ENCODE measurements around the gene HARS1. TPM values are rescaled to one million over a fixed set of nuclear protein-coding genes. Genes with fewer than 3 reads are reported as not detected.

Gene HARS1
- total and polyA plus RNA-seq, 2 of the 13 experiments (the other 11 are each of a cell fraction or from before 2014, with no cell fraction given), result 36.9 to 66.2 TPM

DNA sequence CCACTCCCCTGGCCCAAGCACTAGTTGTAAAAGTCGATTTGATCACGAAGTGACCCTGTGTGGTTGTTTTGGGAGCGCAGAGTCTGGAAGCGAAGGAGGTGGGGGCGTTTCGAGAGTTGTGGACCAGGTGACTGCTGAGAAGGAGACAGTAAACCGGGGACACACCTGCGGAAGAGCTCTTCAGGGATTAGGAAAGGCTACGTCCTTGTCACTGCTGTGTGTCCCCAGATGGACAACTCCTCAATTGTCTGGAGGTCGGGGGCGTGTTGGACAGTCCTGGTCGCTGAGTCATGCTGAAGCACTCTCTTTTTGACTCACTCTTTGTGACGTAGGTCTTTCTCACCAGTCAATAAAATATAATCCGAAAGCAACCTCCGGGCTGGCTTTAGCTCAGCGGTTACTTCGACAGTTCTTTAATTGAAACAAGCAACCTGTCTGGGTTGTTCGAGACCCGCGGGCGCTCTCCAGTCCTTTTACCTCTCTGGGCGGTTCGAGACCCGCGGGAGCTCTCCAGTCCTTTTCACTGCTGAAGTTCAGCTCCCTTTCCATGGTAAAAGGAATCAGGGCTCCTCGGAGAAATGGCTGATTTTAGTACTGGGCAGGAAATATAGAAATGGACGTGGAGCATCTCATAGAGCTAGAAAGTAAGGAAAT lies 19.9 kb upstream of the HARS1 start (continued):
- TF ChIP-seq, protein P1, sequence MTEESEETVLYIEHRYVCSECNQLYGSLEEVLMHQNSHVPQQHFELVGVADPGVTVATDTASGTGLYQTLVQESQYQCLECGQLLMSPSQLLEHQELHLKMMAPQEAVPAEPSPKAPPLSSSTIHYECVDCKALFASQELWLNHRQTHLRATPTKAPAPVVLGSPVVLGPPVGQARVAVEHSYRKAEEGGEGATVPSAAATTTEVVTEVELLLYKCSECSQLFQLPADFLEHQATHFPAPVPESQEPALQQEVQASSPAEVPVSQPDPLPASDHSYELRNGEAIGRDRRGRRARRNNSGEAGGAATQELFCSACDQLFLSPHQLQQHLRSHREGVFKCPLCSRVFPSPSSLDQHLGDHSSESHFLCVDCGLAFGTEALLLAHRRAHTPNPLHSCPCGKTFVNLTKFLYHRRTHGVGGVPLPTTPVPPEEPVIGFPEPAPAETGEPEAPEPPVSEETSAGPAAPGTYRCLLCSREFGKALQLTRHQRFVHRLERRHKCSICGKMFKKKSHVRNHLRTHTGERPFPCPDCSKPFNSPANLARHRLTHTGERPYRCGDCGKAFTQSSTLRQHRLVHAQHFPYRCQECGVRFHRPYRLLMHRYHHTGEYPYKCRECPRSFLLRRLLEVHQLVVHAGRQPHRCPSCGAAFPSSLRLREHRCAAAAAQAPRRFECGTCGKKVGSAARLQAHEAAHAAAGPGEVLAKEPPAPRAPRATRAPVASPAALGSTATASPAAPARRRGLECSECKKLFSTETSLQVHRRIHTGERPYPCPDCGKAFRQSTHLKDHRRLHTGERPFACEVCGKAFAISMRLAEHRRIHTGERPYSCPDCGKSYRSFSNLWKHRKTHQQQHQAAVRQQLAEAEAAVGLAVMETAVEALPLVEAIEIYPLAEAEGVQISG (CRISPR knock-in tag; IDR thresholded peaks at IDR 0.05), result peak; percentile 74
- TF ChIP-seq, protein P2, sequence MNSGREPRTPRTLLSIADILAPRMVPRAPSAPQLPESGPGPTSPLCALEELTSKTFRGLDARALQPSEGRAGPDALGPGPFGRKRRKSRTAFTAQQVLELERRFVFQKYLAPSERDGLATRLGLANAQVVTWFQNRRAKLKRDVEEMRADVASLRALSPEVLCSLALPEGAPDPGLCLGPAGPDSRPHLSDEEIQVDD (CRISPR knock-in tag; IDR thresholded peaks at IDR 0.05; ENCODE audit: borderline replicate concordance), result no peak
- TF ChIP-seq YY1 (IDR thresholded peaks at IDR 0.05; ENCODE audit: insufficient read depth, insufficient replicate concordance, low read depth, low read length) (peak; percentile 44), SRSF1 (optimal IDR thresholded peaks at IDR 0.05; ENCODE audit: low read depth, low read length) (no peak), ZBTB21 (CRISPR knock-in tag; IDR thresholded peaks at IDR 0.05) (peak; percentile 80), MLLT10 (CRISPR knock-in tag; IDR thresholded peaks at IDR 0.05) (no peak), FOXJ3 (CRISPR knock-in tag; IDR thresholded peaks at IDR 0.05; ENCODE audit: borderline replicate concordance) (peak; percentile 60; the same call in 1 of the 2 replicates), ZNF569 (CRISPR knock-in tag; IDR thresholded peaks at IDR 0.05; ENCODE audit: borderline replicate concordance) (no peak), ZNF326 (CRISPR knock-in tag; IDR thresholded peaks at IDR 0.05; ENCODE audit: borderline replicate concordance) (no peak), HNRNPUL1 (IDR thresholded peaks at IDR 0.05; ENCODE audit: low read depth, low read length) (no peak), ZNF788 (CRISPR knock-in tag; IDR thresholded peaks at IDR 0.05; ENCODE audit: borderline replicate concordance) (peak; percentile 27; the same call in 1 of the 2 replicates), ZNF251 (CRISPR knock-in tag; IDR thresholded peaks at IDR 0.05) (no peak), ZNF747 (CRISPR knock-in tag; IDR thresholded peaks at IDR 0.05; ENCODE audit: borderline replicate concordance) (no peak), NCOR1 (IDR thresholded peaks at IDR 0.05; ENCODE audit: borderline replicate concordance, low read length) (no peak; the same call in 1 of the 2 replicates), NFYC (CRISPR knock-in tag; IDR thresholded peaks at IDR 0.05) (peak; percentile 8; the same call in 1 of the 2 replicates), POLR2G (IDR thresholded peaks at IDR 0.05; ENCODE audit: low read depth, low read length) (peak; percentile 65), ZNF34 (CRISPR knock-in tag; IDR thresholded peaks at IDR 0.05; ENCODE audit: borderline replicate concordance) (no peak), HOXA9 (CRISPR knock-in tag; IDR thresholded peaks at IDR 0.05; ENCODE audit: borderline replicate concordance) (no peak), NR1H2 (CRISPR knock-in tag; IDR thresholded peaks at IDR 0.05; ENCODE audit: borderline replicate concordance, low read depth) (no peak), FOXK2 (IDR thresholded peaks at IDR 0.05) (no peak), ZFP82 (CRISPR knock-in tag; IDR thresholded peaks at IDR 0.05; ENCODE audit: borderline replicate concordance) (peak; percentile 57; the same call in 1 of the 2 replicates), SAFB2 (CRISPR knock-in tag; IDR thresholded peaks at IDR 0.05; ENCODE audit: borderline replicate concordance, low read depth) (no peak)
- TF ChIP-seq, protein P3, sequence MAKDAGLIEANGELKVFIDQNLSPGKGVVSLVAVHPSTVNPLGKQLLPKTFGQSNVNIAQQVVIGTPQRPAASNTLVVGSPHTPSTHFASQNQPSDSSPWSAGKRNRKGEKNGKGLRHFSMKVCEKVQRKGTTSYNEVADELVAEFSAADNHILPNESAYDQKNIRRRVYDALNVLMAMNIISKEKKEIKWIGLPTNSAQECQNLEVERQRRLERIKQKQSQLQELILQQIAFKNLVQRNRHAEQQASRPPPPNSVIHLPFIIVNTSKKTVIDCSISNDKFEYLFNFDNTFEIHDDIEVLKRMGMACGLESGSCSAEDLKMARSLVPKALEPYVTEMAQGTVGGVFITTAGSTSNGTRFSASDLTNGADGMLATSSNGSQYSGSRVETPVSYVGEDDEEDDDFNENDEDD (CRISPR knock-in tag; IDR thresholded peaks at IDR 0.05; ENCODE audit: borderline replicate concordance), result peak; percentile 24; the same call in 1 of the 2 replicates
- TF ChIP-seq, protein P4, sequence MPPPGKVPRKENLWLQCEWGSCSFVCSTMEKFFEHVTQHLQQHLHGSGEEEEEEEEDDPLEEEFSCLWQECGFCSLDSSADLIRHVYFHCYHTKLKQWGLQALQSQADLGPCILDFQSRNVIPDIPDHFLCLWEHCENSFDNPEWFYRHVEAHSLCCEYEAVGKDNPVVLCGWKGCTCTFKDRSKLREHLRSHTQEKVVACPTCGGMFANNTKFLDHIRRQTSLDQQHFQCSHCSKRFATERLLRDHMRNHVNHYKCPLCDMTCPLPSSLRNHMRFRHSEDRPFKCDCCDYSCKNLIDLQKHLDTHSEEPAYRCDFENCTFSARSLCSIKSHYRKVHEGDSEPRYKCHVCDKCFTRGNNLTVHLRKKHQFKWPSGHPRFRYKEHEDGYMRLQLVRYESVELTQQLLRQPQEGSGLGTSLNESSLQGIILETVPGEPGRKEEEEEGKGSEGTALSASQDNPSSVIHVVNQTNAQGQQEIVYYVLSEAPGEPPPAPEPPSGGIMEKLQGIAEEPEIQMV (CRISPR knock-in tag; IDR thresholded peaks at IDR 0.05; ENCODE audit: low read depth), result peak; percentile 11; the same call in 1 of the 2 replicates
